NCI-H345 treated with DMSO at 0.1 percent for 48 hours (cell line): ENCODE measurements around the gene PRELID1.
A peak's percentile ranks its signal among the peaks of the same experiment; 100 is the strongest.
"Not testable (repeated sequence)": the region's sequence is repeated elsewhere in the genome, so short reads cannot be mapped to it uniquely, and the experiment has no call there.

Experiments
- DNase-seq: peaks from one replicate; lab custom pipeline; 2025; ENCODE audit not compliant: unreplicated experiment; lab: John Stamatoyannopoulos, UW

PRELID1 gene

DNA sequence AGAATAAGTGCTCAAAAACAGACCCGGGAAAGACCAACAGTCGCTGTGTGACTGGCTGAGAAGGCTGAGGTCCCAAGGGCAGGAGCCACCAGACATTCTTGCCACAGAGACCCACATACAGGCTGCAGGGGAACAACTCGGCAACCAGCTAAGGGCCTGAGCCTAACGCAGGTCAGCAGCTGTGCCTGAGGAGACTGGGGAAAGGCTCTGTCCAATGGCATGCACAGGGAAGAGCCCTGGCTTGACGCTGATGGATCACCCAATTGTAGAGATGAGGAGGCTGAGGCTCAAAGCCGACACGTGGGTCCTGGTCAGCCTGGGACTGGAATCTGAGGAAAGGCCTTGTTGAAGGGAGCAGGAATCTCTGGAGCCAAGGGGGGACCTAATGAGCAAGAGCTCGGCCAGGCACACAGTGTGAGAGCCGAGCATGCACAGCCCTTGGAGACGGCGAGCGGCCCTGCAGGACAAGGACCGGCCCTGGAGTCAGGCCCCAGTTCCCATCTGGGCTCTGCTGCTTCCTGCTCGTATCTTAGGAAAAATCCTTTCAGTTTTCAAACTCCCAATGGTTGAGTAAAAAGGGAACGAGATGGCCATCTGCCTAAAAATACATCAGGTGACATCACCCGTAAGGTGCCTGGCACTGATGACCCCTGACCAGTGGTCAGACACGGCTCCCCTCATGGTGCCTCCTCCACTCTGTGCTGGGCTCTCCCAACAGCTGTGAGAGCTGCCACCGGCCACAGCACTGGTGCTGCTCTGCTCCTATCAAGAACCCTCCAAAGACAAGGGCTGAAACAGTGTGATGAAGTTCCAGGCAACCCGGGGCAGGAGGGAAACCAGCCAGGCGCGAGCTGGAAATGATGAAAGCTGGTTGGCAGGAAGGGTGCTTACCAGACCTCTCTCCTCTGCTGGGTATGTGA, 31.4 kb downstream of the PRELID1 start:
- no peak for DNase-seq

DNA sequence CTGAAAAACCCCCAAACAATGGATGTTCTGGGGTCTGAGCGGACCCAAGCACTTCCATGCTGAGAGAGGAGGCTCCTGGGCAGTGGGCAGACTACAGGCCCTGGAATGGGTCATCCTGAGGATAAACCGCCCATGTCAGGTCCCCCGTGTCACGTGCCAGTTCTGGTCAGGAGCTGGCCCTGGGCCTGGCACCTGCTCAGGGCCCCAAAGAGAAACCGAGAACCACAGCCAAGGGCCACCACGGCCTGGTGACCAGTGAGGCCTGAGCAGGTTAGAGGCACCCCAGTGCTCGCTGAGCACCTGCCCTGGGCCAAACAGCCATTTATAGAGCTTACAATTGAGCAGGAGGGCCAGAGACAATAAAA, 32.1 kb downstream of the PRELID1 start:
- DNase-seq: no peak

DNA sequence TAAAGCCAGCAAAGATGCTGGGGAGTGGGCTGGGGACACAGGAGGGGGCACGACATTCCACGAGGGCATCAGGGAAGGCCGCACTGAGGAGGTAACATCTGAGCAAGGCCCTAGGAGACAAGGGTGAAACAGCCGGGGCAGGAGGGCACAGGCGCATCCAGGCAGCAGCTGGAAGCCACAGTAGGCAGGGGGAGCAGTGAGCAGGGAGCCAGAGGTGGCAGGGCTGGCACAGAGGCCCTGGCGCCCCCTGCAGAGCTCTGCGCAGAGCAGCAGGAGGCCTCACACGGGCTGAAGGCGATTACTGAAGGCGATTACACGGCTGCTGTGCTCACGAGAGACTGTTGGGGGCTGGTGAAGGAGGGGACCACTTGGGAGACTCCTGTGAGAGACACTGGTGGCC, 32.5 kb downstream of the PRELID1 start:
- DNase-seq: no peak

DNA sequence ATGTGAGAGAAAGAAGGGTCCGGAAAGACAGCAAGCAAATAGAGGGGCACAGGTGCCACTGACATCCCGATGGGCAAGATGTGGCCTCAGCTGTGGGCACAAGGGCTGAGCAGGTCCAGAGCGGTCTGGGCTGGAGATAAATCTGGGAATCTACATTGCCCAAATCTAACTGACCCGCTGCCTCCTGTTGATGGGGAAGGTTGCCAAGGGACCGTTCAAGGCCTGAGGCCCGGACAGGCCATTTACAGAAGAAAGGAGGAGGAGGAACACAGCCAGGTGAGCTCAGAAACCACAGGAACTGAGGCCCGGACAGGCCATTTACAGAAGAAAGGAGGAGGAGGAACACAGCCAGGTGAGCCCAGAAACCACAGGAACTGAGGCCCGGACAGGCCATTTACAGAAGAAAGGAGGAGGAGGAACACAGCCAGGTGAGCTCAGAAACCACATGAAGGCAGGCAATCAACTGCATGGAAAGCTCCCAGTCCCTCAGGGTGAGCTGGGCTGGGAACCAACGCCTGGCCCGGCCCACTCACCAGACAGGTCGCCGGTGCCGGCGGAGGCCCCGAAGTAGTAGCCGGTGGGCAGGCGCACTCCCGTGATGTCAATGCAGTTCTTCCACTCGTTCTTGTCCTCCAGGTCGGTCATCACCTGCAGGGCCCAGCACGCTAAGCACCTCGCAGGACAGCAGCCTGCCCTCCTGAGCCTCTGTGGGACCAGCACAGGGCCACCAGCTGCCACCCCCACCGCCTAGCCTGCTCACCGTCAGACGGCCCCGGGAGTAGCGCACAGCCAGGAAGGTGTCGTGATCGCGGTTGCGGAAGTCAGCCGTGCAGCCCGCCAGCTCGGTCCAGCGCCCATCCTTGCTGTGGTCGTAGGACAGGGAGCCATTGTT, 33.2 kb downstream of the PRELID1 start:
- DNase-seq: no peak

DNA sequence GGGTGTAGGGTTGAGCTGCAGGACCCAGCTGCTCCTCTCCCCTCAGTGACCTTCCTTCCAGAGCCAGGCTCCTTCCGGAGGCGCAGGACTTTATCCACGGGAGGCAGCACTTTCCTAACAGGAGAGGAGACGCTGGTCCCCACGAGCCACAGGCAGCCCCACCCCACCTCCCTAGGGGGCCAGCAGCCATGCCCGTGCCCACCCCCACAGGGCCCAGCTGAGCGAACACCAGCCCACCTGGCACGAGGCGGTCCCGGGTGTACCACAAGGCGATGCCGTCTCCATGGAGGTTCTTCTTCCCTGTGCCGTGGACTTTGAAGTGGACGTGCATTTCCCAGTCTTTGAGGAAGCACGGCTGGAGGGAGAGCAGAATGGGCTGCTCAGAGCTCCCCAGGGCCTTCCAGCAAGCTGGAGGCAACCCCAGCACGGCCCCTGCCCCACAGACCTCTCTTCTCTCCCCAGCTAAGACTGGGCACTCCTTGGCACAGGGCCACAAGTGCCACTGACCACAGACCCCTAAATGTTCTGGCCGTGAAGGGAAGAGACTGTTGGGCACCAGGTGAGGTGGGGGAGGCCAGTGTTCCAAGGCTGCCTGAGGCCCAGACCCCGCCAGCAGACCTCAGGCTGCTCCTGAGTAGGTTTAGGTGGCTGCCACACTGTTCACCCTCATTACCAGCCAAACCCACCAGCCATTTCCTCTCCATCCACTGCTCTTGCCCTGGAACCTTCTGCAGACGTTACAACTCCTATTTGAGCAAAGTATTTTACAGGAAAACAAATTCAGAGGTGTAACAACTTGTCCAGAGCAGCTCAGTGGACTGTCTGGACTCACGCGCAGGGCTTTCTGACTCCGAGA, 34.9 kb downstream of the PRELID1 start:
- DNase-seq: no peak

DNA sequence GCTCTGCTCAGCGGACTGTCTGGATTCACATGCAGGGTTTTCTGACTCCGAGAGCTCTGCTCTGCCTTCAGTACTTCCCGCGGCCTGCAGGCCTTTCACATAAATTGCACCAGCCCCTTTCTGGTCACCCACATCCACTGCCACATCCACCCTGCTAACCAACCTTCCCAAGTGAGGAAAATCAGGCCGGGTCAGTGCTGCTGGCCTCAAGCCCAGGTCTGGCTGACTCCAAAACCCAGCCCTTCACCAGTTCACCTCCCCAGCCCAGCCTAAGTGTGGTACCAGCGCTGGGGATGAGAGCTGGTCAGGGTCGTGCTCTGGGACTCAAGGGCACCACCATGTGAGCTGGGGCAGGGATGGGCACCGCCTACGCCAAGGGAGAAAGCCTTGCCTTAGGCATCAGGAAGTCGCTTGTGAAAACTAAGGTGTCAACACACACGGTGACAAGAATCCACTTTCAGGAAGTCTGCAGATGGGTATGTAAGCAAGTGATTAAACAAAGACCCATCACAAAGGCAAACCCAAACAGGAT, 35.6 kb downstream of the PRELID1 start:
- DNase-seq: no peak

DNA sequence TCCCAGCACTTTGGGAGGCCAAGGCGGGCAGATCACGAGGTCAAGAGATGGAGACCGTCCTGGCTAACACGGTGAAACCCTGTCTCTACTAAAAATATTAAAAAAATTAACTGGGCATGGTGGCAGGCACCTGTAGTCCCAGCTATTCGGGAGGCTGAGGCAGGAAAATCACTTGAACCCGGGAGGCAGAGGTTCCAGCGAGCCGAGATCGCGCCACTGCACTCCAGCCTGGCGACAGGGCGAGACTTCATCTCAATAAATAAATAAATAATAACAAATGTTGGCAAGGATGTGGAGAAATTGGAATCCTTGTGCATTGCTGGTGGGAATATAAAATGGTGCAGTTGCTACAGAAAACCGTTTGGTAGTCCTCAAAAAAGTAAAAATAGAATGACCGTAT, 39.4 kb downstream of the PRELID1 start:
- DNase-seq: not testable (repeated sequence)

DNA sequence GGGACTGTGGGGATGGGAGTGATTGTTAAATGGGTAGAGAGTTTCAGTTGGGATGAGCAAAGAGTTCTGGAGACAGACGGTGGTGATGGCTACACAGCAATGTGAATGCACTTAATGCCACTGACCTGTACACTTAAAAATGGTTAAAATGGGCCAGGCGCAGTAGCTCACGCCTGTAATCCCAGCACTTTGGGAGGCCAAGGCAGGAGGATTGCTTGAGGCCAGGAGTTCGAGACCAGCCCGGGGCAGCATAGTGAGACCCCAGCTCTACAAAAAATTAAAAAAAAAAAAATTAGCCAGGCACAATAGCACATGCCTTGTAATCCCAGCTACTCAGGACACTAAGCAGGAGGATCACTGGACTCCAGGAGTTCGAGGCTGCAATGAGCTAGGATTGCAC, 40.2 kb downstream of the PRELID1 start:
- no peak for DNase-seq

DNA sequence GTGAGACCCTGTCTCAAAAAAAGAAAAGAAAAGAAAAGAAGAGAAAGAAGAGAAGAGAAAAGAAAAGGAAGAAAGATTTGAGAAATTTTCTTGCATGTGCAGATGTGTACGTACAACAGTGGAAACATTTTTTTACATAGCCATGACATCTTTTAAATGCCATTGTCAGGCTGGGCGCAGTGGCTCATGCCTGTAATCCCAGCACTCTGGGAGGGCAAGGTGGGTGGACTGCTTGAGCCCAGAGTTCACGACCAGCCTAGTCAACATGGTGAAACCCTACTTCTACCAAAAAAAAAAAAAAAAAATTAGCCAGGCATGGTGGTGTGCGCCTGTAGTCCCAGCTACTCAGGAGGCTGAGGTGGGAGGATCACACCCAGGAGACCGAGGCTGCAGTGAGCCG, 41.3 kb downstream of the PRELID1 start:
- DNase-seq: no peak

DNA sequence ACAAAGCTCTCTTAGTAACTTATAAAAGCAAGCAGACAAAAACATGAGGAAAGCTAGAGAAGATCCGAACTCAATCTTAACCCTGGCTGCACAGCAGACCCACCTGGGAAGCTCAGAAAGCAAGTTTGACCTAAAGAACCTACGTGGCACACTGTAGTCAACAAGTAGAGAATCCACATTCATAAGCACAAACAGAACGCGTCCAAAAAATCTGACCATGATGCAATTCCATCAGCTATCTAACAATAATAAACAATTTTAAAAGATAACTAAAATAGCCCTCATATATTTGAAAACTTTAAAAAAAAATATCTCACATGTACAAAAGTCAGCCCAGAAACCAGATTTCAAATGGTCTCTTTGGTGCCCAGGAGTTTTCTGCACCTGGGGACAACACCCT, 43.2 kb downstream of the PRELID1 start:
- no peak for DNase-seq

DNA sequence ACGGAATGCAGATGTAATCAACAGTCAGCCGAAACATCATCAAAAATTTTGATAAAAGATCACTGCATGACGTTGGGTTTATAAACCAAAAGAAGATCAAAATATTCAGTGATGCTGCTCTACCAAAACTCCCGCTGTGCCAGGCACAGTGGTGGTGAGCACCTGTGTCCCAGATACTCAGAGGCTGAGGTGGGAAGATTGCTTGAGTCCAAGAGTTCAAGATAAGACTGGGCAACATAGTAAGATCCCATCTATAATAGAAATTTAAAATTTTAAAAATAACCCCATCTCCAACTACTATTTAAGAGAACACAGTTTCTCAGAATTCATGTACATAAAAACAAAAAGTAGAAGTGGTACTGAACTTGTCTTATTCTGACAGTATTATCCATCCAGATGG, 44.1 kb downstream of the PRELID1 start:
- no peak for DNase-seq

DNA sequence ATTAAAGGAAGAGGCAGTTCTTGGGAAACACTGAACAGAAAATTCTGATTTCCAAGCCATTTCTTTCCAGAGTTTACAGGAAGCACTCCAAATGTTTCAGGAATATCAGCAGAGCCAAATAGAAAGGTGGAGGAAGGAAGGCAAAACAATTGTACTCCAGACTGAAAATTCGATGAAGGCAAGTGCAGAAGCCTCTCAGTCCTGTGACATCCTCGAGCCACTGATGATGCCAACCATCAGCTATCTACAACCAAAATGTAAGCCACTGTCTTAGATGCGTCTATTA, 45.7 kb downstream of the PRELID1 start:
- DNase-seq: no peak

DNA sequence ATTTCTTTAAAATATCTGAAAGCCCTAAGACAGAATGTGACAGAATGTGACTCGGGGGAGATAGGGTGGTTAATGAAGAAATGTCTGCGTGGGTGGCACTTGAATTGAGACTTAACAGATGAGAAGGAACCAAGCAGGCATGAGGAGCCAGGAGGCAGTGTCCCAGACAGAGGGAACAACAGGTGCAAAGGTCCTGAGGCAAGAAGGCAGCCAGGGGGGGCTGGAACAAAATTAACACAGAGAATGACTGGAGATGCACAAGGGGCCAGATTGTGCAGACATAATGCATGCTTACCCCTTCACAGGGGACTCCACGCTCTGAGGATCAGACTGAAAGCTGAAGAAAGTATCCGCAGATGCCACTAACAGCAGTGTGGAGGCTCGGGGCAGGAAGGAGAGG, 46.2 kb downstream of the PRELID1 start:
- no peak for DNase-seq

DNA sequence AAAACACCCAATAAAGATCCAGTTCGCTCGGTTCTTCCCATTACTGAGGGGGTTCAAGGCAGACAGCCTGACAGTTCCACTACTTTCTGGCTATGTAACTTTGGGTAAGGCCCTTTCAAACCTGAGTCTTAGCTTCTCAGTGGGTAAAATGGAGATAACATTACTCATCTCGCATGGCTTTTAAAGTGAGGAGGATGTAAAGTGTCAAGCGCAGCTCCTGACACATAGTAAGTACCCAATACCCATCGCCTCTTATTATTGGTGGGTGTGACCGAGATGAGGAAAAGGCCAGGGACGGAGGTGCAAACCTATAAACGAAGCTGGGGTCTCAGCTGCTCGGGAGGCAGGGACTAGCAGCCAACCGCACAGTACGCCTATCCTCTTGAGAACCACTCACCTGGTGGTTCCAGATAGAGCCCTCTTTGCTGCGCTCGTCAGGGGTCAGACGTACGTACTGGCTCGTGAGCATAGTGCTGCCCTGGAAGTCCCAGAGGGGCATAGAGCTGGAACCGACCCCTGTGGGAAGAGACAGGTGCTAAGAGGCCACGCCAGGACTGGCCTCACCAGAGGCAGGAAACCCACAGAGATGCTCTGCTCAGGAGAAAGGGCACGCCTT, 47.3 kb downstream of the PRELID1 start:
- DNase-seq: no peak

DNA sequence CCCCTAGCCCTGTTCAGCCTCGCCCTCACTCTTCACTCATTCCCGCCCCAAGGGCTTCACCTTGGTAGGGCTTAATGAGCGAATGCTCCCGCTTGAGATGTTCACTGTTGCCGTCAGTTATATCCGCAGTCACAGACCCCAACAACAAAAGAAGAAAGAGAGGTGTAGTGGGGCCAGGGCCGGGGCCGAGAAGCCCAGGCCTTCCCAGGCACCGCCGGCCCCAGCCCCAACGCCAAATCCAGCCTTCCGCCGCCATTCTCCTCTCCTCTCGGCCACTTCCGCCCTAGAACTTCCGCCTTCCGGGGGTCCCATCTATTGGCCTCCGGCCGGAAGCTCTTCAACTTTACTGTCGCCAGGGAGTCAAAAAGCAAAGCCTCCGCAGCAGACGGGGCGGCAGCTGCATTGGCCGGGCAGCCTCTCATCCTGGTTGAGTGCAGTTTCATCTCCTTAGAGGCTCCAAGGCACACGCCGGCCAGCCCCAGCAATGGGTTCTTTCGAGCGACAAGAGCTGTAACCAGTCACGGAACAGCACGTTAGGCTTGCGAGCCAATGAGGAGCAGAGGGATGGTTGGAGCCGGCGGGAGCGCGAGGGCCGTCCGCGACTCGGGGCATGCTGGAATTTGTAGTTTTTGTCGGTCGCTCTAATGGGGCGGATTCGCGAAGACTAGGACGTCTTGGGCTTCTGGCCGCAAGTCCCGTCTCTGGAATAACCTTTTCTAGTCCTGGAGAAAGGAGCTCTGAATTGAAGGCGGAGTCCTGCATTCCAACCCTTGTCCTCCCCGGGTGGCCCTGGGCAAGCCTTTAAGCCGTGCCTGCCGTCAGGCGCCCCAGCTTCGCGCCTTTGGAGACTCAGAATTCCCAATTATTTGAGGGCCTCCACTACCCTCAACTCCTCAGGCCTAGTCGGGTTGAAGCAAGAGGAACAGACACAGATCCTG, 48.1 kb downstream of the PRELID1 start, which contains the start of gene LMAN2:
LMAN2 (minus strand) TSS at position 277 of the 938 bp plus-strand sequence; CDS start at position 256, 21 bp downstream.
- DNase-seq: peak; percentile 96

DNA sequence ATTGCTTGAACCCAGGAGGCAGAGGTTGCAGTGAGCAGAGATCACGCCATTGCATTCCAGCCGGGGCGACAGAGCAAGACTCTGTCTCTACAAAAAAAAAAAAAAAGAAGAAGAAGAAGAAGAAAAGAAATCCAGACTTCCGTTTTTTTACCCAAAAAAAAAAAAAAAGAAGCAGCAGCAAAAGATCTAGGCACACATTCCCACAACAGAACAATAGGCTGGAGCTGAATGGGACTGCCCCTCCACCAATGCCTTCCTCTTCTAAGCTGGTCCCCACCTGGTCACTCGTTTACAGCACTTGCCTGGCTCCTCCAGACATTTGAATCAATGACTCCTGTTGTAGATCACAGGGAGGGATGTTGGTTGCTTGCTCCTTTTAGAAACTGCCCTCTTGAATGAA, 49.5 kb downstream of the PRELID1 start:
- DNase-seq: no peak

DNA sequence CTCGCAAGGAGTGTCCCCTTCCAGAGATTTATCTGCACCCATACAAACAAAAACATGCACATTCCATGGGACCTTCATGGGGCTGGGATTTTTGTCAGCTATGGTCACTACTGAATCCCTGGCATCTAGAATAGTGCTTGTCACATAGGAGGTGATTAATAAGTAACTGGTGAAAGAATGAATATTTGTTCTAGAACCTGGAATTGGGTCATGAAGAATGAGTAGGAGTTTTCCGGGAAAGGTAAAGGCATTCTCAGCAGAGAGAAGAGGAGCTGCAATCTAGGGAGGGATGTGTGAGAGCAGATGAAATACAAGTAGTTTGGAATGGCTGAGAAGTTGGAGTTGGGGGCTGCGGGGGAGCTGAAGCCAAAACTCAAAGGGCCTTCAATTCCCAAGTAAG, 50.7 kb downstream of the PRELID1 start:
- DNase-seq: no peak

DNA sequence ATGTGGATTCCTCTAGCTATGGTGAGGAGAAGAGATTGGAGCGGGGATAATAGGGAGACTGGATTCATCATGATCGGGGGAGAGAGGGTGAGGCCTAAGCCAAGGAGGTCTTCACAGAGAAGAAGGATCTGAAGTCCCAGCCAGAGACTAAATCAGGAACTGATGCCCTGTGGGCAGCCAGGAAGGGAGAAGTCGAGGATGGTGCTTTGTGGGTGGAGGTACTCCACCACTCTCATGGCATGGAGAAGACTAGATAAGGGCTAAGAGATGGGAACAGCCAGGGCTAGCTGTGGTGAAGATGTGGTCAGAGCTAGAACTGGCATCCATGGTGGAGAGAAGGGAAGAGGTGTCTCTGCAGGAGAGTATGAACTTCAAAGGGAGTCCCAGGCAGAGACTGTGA, 51.1 kb downstream of the PRELID1 start:
- no peak for DNase-seq

DNA sequence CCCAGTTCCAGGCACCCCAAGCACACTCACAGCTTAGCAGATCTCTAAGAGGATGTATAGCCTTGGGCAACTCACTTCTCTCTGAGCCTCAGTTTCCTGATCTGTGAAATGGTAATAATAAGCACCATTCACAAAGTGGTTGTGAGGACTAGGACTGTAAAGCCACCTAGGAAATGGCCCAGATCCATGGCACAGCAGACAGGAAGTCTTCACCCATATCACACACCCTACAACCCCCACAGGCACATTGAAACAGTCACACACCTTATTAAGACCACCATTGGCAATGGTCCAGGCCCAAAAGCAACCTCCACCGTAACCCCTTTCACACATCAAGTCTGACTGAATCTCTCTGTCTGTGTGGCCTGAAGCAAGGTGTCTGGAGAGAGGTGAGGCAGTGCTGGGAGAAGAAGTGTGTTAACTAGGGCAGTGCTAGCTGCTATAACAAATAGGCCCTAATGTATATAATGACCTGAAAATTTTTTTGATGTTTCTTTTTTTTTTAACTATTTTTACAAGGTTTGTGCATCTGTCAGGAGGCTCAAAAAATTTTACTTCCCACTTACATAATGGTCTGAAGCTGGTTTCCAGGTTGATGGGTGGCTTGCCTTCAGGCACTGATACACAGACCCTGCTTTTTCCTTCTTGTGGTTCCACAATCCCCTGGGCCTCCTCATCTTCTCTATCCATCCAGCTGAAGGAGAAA, 51.7 kb downstream of the PRELID1 start:
- no peak for DNase-seq
